ENCODE results near the gene PLIN5. TPM values are rescaled to one million over a fixed set of nuclear protein-coding genes. Genes with fewer than 3 reads are reported as not detected.

PLIN5 gene
- total and polyA plus RNA-seq, 10 of the 15 experiments (the other 5 are each of a cell fraction or from before 2014, with no cell fraction given): 0.15 to 0.33 TPM; not detected in 8

DNA sequence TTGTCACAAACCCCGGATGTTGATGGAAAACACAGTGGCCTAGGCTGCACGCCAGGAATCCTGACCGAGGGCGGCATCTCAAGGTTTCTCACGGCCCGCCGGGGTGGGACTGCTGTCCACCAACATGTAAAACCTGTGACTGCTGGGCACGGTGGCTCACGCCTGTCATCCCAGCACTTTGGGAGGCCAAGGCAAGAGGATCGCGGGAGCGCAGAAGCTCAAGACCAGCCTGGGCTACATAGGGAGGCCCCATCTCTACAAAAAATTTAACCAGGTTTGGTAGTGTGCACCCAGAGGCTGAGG lies 27.9 kb downstream of the PLIN5 start:
- H3K4me2 ChIP-seq (ENCODE audit: control insufficient read depth, insufficient read depth): no peak overlapping the region
- no peak overlapping the region for H3K27ac ChIP-seq (ENCODE audit: control insufficient read depth, insufficient read depth)
- SMC1A ChIA-PET (ENCODE audit: uncharacterized antibody, unreplicated experiment): no interaction called here
- no peaks in the 10 kb centered on the region for H4K20me1 ChIP-seq (ENCODE audit: control insufficient read depth, insufficient read depth)
- no peak overlapping the region for H3K4me3 ChIP-seq
- H3K4me1 ChIP-seq (ENCODE audit: control insufficient read depth, insufficient read depth, low read length): no peaks in the 10 kb centered on the region
- WGBS (ENCODE audit: insufficient coverage, insufficient replicate concordance, low lambda C conversion rate, missing lambda C conversion rate): 90% methylated on average over 12 of the region's 12 CpGs
- H3K9me3 ChIP-seq (replicated peaks; ENCODE audit: control insufficient read depth, insufficient read depth, low read length): no peaks in the 10 kb centered on the region
- no peaks in the 10 kb centered on the region for H3K27me3 ChIP-seq (replicated peaks in 1 of 2; ENCODE audit: control insufficient read depth in 2 of 2, insufficient read depth in 2 of 2, low read length in 1 of 2)
- no TSS peak for BruUV-seq (replicated peaks)
- ATAC-seq (no peak), FAIRE-seq (no peak), DNase-seq (ENCODE audit: low read depth, low spot score) (no peak)
- CTCF ChIA-PET: no interaction called here
- no peak overlapping the region for H3K9ac ChIP-seq (ENCODE audit: control insufficient read depth, insufficient read depth, low read length)
- POLR2A ChIA-PET: no interaction called here
- intact Hi-C loops (cut with micrococcal nuclease; ENCODE audit: unreplicated experiment) (no loop called here), in situ Hi-C loops (cut with MboI) (no loop called here)
- no peak overlapping the region for H2AFZ ChIP-seq (ENCODE audit: control insufficient read depth, low read depth, low read length)
- RAD21 ChIA-PET (ENCODE audit: unreplicated experiment): no interaction called here
- no peaks in the 10 kb centered on the region; a peak in 1 of 4 replicates for H3K36me3 ChIP-seq (ENCODE audit: control insufficient read depth in 2 of 2, insufficient read depth in 2 of 2, low read length in 1 of 2)
- TF ChIP-seq JUND (IDR thresholded peaks at IDR 0.05; ENCODE audit: low read depth, low read length) (no peak), PAX8 (IDR thresholded peaks at IDR 0.05) (no peak), SMC3 (IDR thresholded peaks at IDR 0.05; ENCODE audit: borderline replicate concordance, low read length) (no peak)
- TF ChIP-seq, protein P1, sequence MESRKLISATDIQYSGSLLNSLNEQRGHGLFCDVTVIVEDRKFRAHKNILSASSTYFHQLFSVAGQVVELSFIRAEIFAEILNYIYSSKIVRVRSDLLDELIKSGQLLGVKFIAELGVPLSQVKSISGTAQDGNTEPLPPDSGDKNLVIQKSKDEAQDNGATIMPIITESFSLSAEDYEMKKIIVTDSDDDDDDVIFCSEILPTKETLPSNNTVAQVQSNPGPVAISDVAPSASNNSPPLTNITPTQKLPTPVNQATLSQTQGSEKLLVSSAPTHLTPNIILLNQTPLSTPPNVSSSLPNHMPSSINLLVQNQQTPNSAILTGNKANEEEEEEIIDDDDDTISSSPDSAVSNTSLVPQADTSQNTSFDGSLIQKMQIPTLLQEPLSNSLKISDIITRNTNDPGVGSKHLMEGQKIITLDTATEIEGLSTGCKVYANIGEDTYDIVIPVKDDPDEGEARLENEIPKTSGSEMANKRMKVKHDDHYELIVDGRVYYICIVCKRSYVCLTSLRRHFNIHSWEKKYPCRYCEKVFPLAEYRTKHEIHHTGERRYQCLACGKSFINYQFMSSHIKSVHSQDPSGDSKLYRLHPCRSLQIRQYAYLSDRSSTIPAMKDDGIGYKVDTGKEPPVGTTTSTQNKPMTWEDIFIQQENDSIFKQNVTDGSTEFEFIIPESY (IDR thresholded peaks at IDR 0.05): no peak
- TF ChIP-seq, protein P2, sequence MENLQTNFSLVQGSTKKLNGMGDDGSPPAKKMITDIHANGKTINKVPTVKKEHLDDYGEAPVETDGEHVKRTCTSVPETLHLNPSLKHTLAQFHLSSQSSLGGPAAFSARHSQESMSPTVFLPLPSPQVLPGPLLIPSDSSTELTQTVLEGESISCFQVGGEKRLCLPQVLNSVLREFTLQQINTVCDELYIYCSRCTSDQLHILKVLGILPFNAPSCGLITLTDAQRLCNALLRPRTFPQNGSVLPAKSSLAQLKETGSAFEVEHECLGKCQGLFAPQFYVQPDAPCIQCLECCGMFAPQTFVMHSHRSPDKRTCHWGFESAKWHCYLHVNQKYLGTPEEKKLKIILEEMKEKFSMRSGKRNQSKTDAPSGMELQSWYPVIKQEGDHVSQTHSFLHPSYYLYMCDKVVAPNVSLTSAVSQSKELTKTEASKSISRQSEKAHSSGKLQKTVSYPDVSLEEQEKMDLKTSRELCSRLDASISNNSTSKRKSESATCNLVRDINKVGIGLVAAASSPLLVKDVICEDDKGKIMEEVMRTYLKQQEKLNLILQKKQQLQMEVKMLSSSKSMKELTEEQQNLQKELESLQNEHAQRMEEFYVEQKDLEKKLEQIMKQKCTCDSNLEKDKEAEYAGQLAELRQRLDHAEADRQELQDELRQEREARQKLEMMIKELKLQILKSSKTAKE (IDR thresholded peaks at IDR 0.05; ENCODE audit: low read depth, poor library complexity, severe bottlenecking): no peak
- H3K79me2 ChIP-seq (ENCODE audit: control insufficient read depth, insufficient read depth, low read length): no peaks in the 10 kb centered on the region
